Neural cell (in vitro differentiated cells): Measurements from ENCODE around the gene TAF8.

Experiments used
- CTCF ChIP-seq: fragments of 450-650 bp; IDR thresholded peaks from 2 replicates; pipeline ENCODE4 v1.5.1; 2014; ENCODE audit warnings: antibody characterized with exemption, mild to moderate bottlenecking, moderate library complexity; ENCODE audit not compliant: poor library complexity, severe bottlenecking
- EP300 ChIP-seq: fragments of 450-650 bp; conservative IDR thresholded peaks from 2 replicates; pipeline ENCODE4 v1.6.1; 2014; ENCODE audit warnings: antibody characterized with exemption, mild to moderate bottlenecking, moderate library complexity; ENCODE audit not compliant: poor library complexity, severe bottlenecking
- EZH2 ChIP-seq: fragments of 200-600, 300-800 bp; shearing (Covaris generic), sonication (generic); IDR thresholded peaks from 2 replicates; pipeline ENCODE4 v1.6.1; 2014; ENCODE audit warnings: antibody characterized with exemption, low read length, borderline replicate concordance, mild to moderate bottlenecking; ENCODE audit not compliant: insufficient read depth, poor library complexity, severe bottlenecking
- MXI1 ChIP-seq: fragments of 450-650 bp; conservative IDR thresholded peaks from 2 replicates; pipeline ENCODE4 v1.6.1; 2014; ENCODE audit warnings: antibody characterized with exemption, mild to moderate bottlenecking; ENCODE audit not compliant: poor library complexity, severe bottlenecking
- POLR2AphosphoS5 ChIP-seq: IDR thresholded peaks from 2 replicates; pipeline ENCODE4 v1.6.1; 2012
- RAD21 ChIP-seq: fragments of 450-650 bp; conservative IDR thresholded peaks from 2 replicates; pipeline ENCODE4 v1.6.1; 2014; ENCODE audit warnings: antibody characterized with exemption, mild to moderate bottlenecking, moderate library complexity
- REST ChIP-seq: IDR thresholded peaks from 2 replicates; pipeline ENCODE4 v1.6.1; 2012; ENCODE audit warnings: borderline replicate concordance
- SMC3 ChIP-seq: fragments of 450-650 bp; conservative IDR thresholded peaks from 2 replicates; pipeline ENCODE4 v1.6.1; 2014; ENCODE audit warnings: antibody characterized with exemption, mild to moderate bottlenecking, moderate library complexity; ENCODE audit not compliant: poor library complexity
- TAF1 ChIP-seq: IDR thresholded peaks from 2 replicates; pipeline ENCODE4 v1.6.1; 2012; ENCODE audit warnings: low read depth

- TF ChIP-seq EZH2 (no peak), CTCF (no peak), POLR2AphosphoS5 (no peak), REST (no peak), MXI1 (no peak), RAD21 (no peak), EP300 (no peak), SMC3 (no peak), TAF1 (no peak)
These were observed 45.6 kb downstream of the TAF8 start for GRCh38 chr6:42095776-42096541.
